Measurements from ENCODE around the gene IGFBP6.
A peak's percentile ranks its signal among the peaks of the same experiment; 100 is the strongest.

IGFBP6 gene, protein sequence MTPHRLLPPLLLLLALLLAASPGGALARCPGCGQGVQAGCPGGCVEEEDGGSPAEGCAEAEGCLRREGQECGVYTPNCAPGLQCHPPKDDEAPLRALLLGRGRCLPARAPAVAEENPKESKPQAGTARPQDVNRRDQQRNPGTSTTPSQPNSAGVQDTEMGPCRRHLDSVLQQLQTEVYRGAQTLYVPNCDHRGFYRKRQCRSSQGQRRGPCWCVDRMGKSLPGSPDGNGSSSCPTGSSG

DNA sequence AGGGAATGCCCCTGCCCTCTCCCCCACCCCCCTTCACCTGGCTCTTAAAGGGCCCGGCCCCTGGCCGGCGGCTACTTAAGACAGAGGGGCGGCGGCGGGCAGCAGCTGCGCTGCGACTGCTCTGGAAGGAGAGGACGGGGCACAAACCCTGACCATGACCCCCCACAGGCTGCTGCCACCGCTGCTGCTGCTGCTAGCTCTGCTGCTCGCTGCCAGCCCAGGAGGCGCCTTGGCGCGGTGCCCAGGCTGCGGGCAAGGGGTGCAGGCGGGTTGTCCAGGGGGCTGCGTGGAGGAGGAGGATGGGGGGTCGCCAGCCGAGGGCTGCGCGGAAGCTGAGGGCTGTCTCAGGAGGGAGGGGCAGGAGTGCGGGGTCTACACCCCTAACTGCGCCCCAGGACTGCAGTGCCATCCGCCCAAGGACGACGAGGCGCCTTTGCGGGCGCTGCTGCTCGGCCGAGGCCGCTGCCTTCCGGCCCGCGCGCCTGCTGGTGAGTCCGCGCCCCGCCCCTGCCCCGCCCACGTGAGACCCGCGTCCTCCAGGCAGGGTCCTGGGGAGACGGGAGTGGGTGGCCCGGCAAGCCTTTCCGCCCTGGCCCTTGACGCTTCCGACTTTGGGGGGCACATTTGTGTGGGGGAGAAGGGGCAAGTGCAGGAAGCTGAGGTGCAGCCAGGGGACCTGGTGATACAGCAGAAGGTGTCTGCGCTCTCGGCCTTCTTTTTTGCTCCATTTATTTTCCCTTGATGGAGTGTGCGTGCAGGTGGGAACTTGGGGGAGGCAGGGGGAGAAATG lies at the start of gene IGFBP6:
Gene IGFBP6, plus strand, starts transcription at position 104 of the 790 bp plus-strand sequence. Its CDS starts 51 bp downstream, at position 155.
- peak; percentile 30 for DNase-seq (ENCODE audit: low read depth)

DNA sequence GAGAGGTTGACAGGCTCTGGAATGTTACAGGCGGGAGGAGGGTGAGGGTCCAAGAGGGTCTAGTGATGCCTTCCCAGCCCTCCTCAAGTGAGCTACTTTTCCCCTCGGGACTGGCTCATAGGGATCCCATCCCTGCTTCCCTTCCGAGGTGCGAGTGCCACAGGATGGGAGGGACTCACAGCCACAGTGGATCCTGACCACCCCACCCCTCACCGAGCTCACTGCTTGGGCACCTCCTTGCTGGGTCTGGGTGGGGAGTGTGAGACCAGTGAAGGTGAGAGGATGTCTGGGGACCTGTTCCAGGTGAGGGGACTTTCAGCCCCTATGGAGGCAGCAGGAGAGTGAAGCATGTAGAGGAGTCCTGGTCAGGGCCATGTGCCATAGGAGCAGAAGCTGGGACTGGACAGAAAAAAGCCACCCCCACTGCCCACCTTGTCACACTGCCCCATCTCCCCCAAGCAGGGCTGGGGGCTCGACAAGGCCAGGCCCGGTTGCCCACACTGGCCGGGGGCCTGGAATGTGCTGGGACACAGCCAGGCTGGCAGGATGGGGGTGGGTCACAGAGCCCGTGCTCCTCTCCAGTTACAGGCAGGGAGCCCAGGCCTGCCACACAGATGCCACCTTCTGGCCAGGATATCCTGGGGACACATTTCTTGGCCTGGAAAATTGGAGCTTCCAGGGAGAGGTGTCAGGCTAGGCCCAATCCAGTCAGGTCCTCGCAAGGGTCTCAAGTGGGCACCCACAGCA lies 49.3 kb upstream of the IGFBP6 start:
- DNase-seq (ENCODE audit: low read depth) = no peak

DNA sequence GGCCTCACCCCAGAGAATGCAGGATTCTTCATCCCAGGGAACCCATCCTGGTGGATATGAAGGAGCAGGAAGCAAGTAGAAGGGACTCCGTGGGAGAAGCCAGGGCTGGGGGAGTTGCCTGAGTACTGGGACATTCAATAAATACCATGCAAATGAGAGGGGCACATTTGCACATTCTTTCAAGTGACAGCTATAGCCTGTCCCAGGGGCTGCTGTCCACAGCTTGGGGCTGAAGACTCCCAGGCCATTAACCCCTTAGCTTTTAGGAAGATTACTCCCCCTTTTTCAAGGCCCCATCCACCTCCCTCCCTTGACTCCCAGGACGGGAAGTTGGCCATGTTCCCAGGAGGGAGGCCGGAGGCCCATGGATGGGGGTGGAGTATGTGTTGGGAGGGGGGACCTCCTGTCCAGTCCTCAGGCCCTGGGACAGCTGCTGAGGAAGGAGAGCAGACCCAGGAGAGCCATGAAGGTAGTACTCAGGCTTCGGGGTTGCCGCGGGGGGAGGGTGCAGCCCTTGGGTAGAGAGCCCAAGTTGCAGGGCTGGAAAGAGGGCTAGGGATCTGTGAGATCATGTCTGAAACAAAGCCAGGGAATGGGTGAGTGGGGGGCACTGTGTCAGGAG lies 48.6 kb upstream of the IGFBP6 start:
- DNase-seq (ENCODE audit: low read depth) = no peak

DNA sequence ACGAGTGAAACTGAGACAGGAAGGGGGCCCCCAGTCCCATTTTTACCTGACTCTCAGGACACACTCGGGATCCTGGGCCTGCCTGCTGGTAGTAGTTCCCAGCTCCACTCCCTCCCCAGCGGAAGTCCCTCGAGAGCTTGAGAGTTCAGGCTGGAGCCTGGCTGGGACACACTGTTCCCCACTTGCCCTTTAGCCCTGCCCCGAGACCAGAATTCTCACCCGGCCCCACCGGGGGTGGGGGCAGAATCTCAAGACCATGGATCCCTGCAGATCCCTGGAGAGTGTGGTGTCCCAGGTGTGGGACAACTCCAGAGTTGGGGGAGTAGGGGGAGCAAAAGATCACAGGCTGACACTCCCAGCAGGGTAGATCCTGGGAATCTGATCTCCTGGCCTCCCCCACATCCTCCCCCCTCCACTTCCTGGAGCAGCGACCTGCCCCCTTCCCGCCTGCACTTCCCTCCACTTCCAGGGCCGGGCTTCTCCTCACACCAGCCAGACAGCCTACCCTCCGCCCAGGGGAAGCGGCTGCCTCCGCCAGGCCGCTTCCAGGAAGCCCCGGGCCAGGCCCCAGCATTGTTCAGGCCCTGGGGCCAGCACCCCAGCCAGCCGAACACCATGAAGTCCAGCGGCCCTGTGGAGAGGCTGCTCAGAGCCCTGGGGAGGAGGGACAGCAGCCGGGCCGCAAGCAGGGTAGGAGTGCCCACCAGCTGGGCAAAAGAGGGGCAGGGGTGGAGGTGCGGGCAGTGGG lies 47.7 kb upstream of the IGFBP6 start, which contains the start of gene TNS2:
Gene TNS2, plus strand, starts transcription at position 495 of the 748 bp plus-strand sequence. Its CDS starts 121 bp downstream, at position 616.
- DNase-seq (ENCODE audit: low read depth) = no peak

DNA sequence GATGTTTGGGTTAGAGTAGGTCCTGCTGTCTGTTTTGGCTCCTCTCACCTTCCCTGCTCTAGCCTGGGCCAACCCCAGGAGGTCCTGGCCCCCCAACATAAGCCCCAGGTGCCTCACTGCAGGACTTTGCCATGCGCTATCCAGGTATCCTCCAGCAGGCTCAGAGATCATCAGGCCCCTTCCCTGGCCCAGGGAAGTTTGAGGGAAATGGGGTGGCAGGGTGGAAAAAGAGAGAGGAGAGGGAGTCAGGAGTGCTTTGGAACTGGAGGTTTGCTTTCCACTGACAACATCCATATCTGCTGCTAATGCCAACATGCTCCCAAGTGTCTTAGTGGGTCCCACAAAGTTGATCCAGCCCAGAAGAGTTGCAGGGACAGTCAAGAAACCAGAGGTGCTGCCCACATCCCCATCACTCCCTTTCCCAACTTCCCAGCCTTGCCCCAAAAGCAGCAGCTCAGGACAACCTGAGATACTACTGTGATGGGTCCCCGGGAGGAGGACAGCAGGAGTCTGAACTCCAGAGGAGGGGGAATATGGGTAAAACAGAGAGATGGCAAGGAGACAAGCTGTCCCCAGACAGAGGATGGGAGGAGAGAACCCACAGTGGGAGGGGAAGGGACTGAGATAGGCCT lies 46.9 kb upstream of the IGFBP6 start:
- no peak for DNase-seq (ENCODE audit: low read depth)

DNA sequence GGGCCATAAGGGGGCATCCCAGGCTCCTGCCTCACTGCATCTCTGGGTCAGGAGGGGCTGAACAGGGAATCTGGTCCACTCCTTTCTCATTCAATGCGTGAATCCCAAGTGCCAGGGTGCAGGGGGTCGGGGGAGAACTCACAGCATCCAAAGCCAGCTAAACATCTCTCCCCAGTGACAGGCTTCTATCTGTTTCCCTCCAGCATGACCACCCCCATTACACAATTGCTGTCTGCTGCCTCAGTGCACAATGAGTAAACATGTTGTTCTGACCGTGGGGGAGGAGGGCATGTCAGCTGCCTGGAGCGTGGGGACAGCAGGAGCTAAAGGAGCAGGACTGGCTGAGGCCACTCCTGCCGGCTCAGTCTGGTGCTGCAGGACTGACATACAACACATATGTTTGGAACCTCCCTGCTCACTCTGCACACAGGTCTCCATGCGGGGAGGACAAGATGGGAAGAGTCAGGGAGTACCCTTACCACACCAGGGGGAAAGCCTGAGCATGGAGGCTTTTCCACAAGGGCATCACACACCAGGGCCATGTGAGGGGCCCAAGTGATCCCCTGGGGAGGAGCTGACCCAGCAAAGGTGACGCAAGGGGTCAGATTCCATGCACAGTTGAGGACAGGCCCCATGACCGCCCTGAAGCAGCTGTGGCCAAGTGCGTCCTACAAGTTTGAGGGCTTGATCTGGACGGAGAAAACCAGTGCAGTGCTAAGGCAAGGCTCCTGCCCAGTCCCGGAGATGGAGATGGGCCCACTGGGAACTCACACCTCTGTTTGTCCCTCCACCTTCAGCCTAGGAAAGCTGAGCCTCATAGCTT lies 46.2 kb upstream of the IGFBP6 start:
- DNase-seq (ENCODE audit: low read depth) = no peak

DNA sequence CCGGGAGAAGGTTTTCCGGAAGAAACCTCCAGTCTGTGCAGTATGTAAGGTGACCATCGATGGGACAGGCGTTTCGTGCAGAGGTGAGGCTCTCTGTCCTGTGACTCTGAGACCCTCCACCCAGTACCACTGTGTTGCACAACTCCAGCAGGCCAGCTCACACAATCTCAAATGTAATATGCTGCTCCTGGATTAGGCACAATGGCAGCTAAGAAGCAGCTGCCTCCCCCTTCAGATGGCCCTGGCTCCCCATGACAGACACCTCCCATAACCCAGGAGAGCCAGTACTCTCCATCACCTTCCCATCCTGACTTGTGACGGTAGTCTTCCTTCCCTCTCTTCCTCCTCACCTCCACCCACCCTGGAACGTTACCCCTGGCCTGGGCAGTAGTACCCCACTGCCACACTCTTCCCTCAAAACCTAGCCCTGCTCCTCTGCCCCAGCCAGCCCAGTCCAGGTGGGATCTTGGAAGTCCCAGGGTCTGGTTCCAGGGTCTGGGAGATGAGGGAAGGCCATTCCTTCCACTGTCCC lies 45.5 kb upstream of the IGFBP6 start:
- no peak for DNase-seq (ENCODE audit: low read depth)

DNA sequence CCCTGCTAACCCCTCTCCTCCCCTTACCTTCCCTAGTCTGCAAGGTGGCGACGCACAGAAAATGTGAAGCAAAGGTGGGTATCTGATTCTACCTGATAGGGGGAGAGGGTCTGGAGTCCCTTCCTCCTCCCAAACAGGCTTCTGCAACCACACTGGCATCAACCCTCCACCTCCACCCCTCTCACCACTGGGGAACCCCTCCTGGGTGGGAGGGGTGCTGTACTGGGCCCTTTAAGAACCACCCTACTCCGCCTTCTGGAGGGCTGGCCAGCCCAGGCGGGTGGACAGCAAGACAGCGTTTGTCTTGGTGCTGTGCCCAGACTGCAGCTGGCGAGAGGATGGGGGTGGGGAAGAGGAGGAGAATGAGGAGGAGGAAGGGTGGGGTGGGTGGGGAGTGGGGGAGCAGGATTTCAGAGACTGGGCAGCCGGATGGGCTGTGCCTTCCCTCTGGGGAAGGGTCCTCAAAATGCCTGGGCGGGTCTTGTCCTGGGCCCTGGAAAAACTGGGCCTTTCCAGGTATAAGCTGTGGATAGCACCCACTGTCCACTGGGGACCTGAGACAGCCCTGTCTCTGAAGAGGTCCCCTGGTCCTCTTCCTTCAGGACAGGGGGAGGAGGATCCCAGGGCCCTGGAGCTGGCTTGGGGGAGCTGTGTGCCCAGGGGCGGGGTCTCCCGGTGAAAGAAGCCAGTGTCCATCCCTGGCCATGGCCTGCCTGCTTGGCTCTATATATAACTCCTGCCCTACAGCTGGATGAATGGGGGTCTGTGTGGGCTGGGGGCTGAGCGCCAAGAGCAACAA lies 44.8 kb upstream of the IGFBP6 start:
- no peak for DNase-seq (ENCODE audit: low read depth)

DNA sequence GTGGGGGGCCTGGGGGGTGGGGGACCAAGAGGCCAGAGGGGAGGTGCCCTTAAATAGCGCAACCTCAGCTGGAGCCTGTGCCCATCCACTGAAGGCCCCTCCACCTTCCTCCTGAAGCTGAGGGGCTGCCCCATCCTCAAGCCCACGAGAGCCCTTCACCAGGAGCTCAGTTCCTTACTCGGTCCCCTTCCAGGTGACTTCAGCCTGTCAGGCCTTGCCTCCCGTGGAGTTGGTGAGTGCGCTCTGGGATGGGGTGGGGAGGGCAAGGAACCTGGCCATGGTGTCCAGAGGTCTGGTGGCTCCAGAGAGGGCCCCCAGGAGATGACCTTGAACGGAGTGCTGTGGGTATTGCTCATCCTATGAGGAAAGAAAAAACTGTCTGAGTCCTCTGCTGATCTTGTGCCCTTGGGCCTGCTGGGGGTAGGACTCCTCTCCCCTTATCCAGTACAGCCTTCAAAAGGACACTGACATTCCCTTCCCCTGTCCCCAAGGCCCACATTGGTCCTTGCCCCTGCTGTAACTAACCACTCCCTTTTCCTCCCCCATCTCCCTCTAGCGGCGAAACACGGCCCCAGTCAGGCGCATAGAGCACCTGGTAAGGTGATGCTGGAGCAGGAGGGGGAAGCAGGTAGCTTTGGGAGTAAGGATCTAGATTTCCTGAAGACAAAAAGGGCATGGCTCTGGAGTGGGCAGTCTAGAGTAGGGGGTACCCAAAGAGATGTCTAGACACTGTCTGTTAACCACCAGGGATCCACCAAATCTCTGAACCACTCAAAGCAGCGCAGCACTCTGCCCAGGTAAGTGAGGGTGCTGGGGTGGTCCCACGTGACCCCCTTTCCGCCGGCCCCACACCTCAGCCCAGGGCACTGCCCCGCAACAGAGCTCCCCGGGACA lies 44.0 kb upstream of the IGFBP6 start:
- no peak for DNase-seq (ENCODE audit: low read depth)

DNA sequence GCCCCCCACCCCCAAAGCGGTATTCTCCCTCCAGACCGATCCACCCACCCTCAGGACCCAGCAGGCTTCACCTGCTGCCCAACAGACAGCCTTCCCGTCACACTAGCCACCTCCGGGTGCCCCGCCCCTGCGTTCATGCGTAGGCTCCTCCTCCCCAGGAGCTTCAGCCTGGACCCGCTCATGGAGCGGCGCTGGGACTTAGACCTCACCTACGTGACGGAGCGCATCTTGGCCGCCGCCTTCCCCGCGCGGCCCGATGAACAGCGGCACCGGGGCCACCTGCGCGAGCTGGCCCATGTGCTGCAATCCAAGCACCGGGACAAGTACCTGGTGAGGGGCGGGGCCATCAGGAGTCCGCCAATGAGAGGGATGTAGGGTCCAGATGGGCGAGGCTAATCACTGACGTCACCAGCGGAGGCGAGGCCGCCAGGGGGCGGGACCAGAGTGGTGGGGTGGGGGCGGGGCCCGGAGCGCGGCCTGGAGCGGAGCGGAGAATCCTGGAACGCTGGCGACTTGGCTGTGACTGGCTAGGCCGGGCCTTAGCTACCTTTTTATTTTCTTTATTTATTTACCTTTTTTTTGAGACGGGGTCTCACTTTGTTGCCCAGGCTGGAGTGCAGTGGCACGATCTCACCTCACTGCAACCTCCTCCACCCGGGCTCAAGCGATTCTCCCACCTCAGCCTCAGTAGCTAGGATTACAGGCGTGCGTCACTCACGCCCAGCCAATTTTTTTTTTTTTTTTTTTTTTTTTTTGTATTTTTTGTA lies 43.2 kb upstream of the IGFBP6 start:
- DNase-seq (ENCODE audit: low read depth) = peak; percentile 83

DNA sequence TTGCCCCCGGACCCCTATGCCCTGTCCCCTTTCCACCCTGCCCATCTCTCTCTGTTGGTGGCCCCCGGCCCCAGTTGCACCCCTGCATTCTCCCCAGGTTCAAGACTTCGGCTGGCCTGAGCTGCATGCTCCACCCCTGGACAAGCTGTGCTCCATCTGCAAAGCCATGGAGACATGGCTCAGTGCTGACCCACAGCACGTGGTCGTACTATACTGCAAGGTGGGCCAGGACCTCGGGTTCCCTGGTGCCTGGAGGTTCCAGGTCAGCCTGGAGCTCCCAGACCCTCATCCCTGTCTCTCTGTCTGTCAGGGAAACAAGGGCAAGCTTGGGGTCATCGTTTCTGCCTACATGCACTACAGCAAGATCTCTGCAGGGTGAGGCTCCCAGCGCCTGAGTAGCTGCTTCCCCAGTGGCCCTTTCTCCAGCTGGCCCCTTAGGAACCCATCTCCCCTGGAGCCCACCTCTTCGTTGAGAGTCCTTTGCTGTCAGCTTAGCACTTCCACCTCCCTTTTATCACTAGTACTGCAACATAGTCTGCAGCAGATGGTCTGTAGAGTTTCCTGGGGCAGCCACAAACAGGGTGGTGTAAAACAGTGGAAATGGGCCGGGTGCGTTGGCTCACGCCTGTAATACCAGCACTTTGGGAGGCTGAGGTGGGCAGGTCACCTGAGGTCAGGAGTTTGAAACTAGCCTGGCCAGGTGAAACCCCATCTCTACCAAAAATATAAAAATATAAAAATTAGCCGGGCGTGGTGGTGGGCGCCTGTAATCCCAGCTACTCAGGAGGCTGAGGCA lies 41.8 kb upstream of the IGFBP6 start:
- no peak for DNase-seq (ENCODE audit: low read depth)

DNA sequence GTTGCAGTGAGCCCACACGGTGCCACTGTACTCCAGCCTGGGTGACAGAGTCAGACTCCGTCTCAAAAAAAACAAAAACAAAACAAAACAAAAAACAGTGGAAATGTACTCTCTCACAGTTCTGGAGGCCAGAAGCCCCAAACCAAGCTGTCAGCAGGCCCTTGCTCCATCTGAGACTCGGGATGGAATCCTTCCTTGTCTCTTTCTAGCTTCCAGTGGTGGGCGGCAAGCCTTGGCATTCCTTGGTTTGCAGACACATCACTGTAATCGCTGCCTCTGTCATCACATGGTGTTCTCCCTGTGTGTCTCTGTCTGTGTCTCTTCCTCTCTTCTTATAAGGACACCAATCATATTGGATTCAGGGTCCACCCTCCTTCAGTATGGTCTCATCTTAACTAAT lies 41.2 kb upstream of the IGFBP6 start:
- no peak for DNase-seq (ENCODE audit: low read depth)

DNA sequence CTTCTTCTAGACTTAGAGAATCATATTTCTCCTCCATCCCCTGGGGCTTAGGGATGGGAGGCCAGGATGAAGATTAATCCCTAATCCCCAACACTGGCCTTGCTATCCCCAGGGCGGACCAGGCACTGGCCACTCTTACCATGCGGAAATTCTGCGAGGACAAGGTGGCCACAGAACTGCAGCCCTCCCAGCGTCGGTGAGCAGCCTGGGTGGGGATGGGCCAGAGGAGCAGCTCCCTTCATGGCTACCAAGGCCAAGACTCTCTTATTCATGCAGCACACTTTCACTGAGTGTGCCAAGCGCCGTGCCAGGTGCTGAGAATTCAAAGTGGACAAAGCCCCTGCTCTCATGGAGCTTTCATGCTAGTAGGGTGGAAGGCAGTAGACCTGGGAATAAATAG lies 40.6 kb upstream of the IGFBP6 start:
- DNase-seq (ENCODE audit: low read depth) = no peak

DNA sequence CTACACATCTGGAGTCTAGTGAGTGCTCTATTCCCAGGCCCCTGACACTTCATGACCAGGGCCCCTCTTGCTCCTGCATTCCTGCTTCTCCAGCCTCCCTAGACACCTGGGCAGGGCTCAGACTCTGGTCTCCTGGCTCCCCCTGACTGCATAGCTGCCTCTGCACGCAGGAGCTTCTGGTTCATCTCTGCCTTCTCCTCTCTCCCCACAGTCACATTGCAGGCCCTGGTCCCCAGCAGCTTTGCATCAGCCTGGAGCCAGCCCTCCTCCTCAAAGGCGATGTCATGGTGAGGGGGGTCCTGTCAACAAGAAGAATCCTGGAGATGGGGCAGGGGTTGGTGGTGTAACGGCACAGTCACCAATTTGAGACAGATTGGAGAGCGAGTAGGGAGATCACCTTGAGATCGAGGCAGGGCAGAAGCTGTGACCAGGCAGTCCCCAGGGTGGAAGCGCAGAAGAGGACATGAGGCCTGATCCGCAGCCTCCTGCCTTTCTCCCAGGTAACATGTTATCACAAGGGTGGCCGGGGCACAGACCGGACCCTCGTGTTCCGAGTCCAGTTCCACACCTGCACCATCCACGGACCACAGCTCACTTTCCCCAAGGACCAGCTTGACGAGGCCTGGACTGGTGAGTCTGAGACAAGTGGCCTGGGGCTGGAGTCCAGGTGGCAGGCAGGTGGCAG lies 39.5 kb upstream of the IGFBP6 start:
- DNase-seq (ENCODE audit: low read depth) = no peak

DNA sequence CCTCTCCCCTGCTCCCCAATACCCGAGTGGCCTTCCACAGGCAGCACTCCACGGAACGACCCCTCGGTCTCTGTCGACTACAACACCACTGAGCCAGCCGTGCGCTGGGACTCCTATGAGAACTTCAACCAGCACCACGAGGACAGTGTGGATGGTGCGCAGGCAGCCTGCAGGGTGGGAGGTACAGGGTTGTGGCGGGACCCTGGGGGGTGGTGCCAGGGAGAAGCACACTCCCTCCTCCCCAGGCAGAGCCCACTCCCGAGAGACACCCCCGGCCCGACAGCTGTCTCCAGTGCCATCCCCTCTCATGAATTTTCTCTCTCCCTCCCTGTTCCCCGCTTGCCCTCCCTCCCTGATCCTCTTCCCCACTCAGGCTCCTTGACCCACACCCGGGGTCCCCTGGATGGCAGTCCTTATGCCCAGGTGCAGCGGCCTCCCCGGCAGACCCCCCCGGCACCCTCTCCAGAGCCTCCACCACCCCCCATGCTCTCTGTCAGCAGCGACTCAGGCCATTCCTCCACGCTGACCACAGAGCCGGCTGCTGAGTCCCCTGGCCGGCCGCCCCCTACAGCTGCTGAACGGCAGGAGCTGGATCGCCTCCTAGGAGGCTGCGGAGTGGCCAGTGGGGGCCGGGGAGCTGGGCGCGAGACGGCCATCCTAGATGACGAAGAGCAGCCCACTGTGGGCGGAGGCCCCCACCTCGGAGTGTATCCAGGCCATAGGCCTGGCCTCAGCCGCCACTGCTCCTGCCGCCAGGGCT lies 38.6 kb upstream of the IGFBP6 start:
- no peak for DNase-seq (ENCODE audit: low read depth)
